HUES64 (cell line): Measurements from ENCODE around the gene TMEM213.
"Not testable (repeated sequence)": the region's sequence is repeated elsewhere in the genome, so short reads cannot be mapped to it uniquely, and the experiment has no call there.

Source experiments
- H3K27ac ChIP-seq: 2 replicates; pipeline ENCODE4 v1.7.0; 2013; ENCODE audit warnings: low read depth, low read length, inconsistent platforms
- H3K27me3 ChIP-seq: 2 replicates; pipeline ENCODE4 v1.6.1; 2013; ENCODE audit warnings: mild to moderate bottlenecking, low read length; ENCODE audit not compliant: insufficient read depth
- H3K36me3 ChIP-seq: 2 replicates; pipeline ENCODE4 v1.6.1; 2013; ENCODE audit warnings: mild to moderate bottlenecking, low read length; ENCODE audit not compliant: insufficient read depth
- H3K4me1 ChIP-seq: 2 replicates; pipeline ENCODE4 v1.6.1; 2013; ENCODE audit warnings: mild to moderate bottlenecking, low read length, moderate library complexity; ENCODE audit not compliant: insufficient read depth
- H3K4me3 ChIP-seq: 2 replicates; pipeline ENCODE4 v1.5.1; 2013; ENCODE audit warnings: mild to moderate bottlenecking, low read length, moderate library complexity
- H3K9ac ChIP-seq: 2 replicates; pipeline ENCODE4 v1.6.1; 2013; ENCODE audit warnings: mild to moderate bottlenecking, low read depth, low read length
- H3K9me3 ChIP-seq: 2 replicates; pipeline ENCODE4 v1.6.1; 2013; ENCODE audit warnings: low read depth, low read length; ENCODE audit not compliant: insufficient read depth
- WGBS: fragments of 150-250, 120-280 bp; methylation state at CpG from one replicate; pipeline ENCODE4 v1.1.7; 2013; ENCODE audit warnings: missing lambda C conversion rate; 5-methylcytosine and 5-hydroxymethylcytosine counted together

Gene TMEM213

DNA sequence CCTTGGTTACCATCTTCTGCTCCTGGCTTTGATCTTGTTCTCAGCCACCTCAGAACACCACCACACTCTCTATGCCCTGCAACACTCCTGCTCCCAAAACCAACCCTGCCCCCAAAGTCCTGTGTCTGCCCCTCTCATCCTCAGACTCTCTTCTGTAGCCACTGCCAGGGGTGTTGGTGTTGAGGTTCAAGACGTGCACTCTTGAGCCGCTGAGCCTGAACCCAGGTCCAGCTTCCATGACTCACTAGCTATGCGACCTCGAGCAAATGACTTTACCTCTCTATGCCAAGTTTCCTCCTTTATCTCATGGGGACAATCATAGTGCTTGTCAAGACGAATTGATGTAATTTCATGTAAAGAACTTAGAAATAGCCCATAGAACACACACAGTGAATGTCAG lies 1.0 kb downstream of the TMEM213 start:
- H3K4me1 ChIP-seq: peaks cover 9% of the 10 kb centered on the region
- 86% methylated on average over 5 of the region's 5 CpGs for WGBS
- H3K9ac ChIP-seq: no peak overlapping the region
- H3K4me3 ChIP-seq: no peak overlapping the region
- H3K27ac ChIP-seq: no peak overlapping the region
- peaks cover 7% of the 10 kb centered on the region; the same call in 1 of the 2 replicates for H3K27me3 ChIP-seq
- no peaks in the 10 kb centered on the region for H3K36me3 ChIP-seq
- no peaks in the 10 kb centered on the region for H3K9me3 ChIP-seq

DNA sequence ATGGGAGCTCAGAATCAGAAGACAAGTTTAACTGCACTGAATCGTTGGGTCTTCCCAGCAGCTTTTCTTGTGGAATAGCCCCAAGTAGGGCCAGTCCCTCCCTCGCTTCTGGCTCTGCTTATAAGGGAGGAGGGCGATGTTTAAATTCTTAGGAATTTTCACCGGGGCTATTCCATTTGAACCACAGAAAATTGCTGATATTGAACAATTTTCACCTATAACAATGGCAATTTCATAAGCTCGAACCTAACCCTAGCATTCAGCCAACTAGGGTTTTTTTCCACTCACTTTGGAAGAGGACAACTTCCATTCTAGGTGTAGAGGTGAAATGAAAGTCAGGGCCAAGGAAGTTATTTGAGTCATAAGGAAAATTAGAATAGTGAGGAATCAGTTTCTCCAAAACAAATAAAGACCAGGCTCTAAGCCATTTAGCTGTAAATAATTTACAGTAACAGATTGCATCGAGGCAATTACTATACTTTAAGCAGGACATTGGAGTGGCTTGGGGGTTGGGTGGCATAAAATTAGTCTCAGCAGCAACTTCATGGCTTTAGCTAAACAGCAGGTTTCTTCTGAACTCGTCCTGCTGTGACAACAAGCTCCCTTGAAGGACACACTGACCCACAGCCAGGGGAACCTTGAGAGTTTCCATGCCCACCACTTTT lies 1.7 kb downstream of the TMEM213 start:
- H3K4me3 ChIP-seq: no peak overlapping the region
- 96% methylated on average over 7 of the region's 7 CpGs for WGBS
- peaks cover 7% of the 10 kb centered on the region; the same call in 1 of the 2 replicates for H3K27me3 ChIP-seq
- H3K9ac ChIP-seq: no peak overlapping the region
- H3K36me3 ChIP-seq: no peaks in the 10 kb centered on the region
- H3K27ac ChIP-seq: no peak overlapping the region
- peaks cover 9% of the 10 kb centered on the region for H3K4me1 ChIP-seq
- no peaks in the 10 kb centered on the region for H3K9me3 ChIP-seq

DNA sequence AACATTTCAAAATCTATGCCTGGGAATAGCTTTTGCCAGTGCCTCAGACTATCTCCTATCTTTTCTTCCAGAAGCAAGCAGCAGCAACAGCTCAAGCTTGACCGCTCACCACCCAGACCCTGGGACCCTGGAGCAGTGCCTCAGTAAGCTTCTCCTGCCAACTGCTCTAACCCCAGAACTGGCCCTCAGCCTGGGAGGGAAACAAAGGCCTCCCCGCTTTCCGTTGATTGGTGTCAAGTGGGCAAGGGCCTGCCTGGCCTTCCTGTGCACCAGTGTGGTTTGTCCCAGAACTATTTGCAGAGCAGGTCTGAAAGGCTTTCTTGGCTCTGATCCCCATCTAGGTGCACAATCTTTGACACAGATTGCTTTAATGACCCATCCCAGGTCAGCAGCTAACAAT lies 3.5 kb downstream of the TMEM213 start:
- Histone ChIP-seq H3K36me3 (no peaks in the 10 kb centered on the region), H3K4me3 (no peak overlapping the region), H3K27ac (no peak overlapping the region), H3K9ac (no peak overlapping the region), H3K4me1 (peaks cover 9% of the 10 kb centered on the region), H3K27me3 (peaks cover 7% of the 10 kb centered on the region; the same call in 1 of the 2 replicates), H3K9me3 (no peaks in the 10 kb centered on the region)
- 98% methylated on average over 3 of the region's 3 CpGs for WGBS

DNA sequence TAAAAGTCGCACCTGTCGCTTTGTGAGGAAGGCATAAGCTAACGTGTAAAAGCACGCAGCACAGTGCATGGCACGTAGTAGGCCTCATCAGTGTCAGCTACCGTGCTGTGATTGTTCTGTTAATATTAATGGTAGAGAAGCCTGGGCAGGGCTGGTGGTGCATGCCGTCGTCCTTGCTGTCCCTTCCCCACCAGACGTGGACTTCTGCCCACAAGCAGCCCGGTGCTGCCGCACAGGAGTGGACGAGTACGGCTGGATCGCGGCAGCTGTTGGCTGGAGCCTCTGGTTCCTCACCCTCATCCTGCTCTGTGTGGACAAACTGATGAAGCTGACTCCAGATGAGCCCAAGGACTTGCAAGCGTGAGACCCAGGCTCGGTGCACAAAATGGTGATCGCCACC lies 4.9 kb downstream of the TMEM213 start:
- H3K4me1 ChIP-seq: peaks cover 7% of the 10 kb centered on the region
- H3K36me3 ChIP-seq: no peaks in the 10 kb centered on the region
- H3K4me3 ChIP-seq: no peak overlapping the region
- WGBS: 95% methylated on average over 18 of the region's 18 CpGs
- H3K9ac ChIP-seq: no peak overlapping the region
- no peaks in the 10 kb centered on the region for H3K9me3 ChIP-seq
- no peak overlapping the region for H3K27ac ChIP-seq
- H3K27me3 ChIP-seq: peaks cover 7% of the 10 kb centered on the region; the same call in 1 of the 2 replicates

DNA sequence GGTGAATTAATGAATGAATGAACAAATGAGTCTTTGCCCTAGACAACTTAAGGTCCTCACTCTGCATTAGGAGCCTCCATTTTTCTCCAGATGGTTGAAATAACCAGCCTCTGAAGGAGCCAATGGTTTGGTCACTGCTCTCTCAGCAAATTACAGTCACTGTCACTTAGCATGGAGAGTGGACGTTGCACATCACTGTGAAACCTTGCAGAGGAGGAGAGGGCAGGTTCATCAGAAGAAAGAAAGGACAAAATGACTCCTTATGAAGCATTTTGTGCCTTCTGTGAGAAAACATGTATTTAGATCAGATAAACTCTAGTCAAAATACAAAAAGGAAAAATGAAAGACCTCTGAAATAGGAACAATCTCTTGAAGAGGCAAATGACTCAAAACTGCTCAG lies 6.8 kb downstream of the TMEM213 start:
- Histone ChIP-seq H3K9ac (no peak overlapping the region), H3K27ac (no peak overlapping the region), H3K27me3 (no peaks in the 10 kb centered on the region), H3K36me3 (no peaks in the 10 kb centered on the region), H3K4me1 (no peaks in the 10 kb centered on the region), H3K4me3 (no peak overlapping the region), H3K9me3 (no peaks in the 10 kb centered on the region)
- 77% methylated on average over 1 of the region's 1 CpG for WGBS

DNA sequence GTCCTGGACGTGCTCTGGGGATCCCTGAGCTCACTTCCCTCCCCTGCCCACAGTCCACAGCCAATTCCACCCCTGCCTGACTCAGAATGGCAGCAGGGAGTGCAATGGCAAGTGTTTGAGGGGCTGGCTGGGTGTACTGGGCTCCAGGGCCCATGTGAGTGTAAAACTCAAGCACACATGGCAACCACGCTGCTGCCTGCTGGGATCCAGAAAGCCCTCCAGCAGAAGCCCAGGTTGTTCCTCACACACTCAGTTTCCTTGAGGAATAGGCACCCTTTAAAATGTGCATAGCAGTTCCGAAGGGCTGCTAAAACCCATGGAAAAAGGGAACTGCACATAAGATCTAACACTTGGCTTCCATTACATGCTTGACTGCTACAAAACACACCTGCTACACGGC lies 11.6 kb downstream of the TMEM213 start:
- Histone ChIP-seq H3K4me3 (no peak overlapping the region), H3K9ac (no peak overlapping the region), H3K36me3 (no peaks in the 10 kb centered on the region), H3K27ac (no peak overlapping the region), H3K4me1 (no peaks in the 10 kb centered on the region), H3K9me3 (no peaks in the 10 kb centered on the region), H3K27me3 (no peaks in the 10 kb centered on the region)
- WGBS: 86% methylated on average over 3 of the region's 4 CpGs

DNA sequence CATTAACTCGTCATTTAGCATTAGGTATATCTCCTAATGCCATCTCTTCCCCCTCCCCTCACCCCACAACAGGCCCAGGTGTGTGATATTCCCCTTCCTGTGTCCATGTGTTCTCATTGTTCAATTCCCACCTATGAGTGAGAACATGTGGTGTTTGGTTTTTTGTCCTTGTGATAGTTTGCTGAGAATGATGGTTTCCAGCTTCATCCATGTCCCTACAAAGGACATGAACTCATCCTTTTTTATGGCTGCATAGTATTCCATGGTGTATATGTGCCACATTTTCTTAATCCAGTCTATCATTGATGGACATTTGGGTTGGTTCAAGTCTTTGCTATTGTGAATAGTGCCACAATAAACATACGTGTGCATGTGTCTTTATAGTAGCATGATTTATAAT lies 13.5 kb downstream of the TMEM213 start:
- not testable (repeated sequence) for H3K27me3 ChIP-seq, H3K4me1 ChIP-seq, H3K27ac ChIP-seq, H3K4me3 ChIP-seq, H3K9me3 ChIP-seq, H3K9ac ChIP-seq, H3K36me3 ChIP-seq
- WGBS: 91% methylated on average over 1 of the region's 2 CpGs

DNA sequence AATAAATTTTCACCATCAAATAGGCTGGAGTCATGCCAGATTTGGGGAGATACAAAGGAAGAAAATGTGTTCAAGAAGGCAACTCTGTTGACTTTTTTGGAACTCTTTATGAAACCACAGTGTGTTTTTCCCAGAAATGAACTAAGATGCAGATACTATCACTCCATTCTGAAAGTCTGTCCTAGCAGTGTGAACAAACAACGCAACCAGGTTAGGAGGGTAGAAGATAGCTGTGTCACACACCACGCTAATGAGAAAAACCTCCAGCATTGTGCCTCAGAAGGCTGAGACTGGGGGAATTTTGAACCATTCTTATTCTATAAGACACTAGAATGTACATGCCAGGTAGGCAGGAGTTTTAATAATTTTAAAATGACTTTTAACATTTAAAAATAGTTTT lies 16.2 kb downstream of the TMEM213 start:
- Histone ChIP-seq H3K4me1 (no peaks in the 10 kb centered on the region), H3K27me3 (no peaks in the 10 kb centered on the region), H3K4me3 (no peak overlapping the region), H3K9me3 (no peaks in the 10 kb centered on the region), H3K27ac (no peak overlapping the region), H3K9ac (no peak overlapping the region), H3K36me3 (no peaks in the 10 kb centered on the region)
- 96% methylated on average over 2 of the region's 2 CpGs for WGBS

DNA sequence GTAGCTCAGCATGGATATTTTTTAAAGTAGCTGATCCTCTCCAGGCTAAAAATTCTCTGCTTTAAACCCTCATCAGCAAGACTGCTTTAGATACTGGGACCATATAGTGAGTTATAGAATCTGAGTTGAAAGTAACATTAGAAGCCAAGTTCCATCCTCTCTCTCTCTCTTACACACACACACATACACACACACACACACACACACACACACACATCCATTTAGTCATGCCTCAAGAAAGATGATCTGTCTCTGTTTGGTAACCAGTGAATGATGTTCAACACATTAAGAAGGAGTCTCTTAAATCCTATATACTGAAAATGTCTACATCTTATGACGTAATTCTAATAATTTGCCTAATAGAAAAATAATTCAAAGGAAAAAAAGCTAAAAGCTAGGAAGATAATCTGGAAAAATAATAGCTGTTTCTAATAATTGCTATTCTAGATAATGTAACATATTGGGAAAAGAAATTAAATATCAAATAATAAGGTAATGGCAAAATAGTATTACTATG lies 17.1 kb downstream of the TMEM213 start:
- no CpG with 5 or more reads among the region's 1 CpG for WGBS
- H3K9ac ChIP-seq: no peak overlapping the region
- H3K4me1 ChIP-seq: no peaks in the 10 kb centered on the region
- H3K27me3 ChIP-seq: no peaks in the 10 kb centered on the region
- H3K36me3 ChIP-seq: no peaks in the 10 kb centered on the region
- H3K4me3 ChIP-seq: no peak overlapping the region
- H3K9me3 ChIP-seq: no peaks in the 10 kb centered on the region
- H3K27ac ChIP-seq: no peak overlapping the region

DNA sequence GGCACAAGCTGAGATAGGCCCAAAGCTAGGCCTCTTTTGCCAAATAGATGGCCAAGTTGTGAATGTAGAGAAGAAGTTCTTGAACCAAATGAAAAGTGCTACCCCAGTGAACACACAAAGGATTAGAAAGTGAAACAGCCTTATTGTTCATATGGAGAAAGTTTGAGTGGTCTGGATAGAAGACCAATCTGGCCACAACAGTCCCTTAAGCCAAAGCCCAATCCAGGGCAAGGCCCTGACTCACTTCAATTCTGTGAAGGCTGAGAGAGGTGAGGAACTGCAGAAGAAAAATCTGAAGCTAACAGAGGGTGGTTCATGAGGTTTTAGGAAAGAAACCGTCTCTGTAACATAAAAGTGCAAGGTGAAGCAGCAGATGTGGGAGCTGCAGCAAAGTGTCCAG lies 18.9 kb downstream of the TMEM213 start:
- no peak overlapping the region for H3K9ac ChIP-seq
- H3K9me3 ChIP-seq: no peaks in the 10 kb centered on the region
- no peaks in the 10 kb centered on the region for H3K27me3 ChIP-seq
- no peak overlapping the region for H3K4me3 ChIP-seq
- H3K4me1 ChIP-seq: no peaks in the 10 kb centered on the region
- H3K36me3 ChIP-seq: no peaks in the 10 kb centered on the region
- 91% methylated on average over 1 of the region's 1 CpG for WGBS
- no peak overlapping the region for H3K27ac ChIP-seq

DNA sequence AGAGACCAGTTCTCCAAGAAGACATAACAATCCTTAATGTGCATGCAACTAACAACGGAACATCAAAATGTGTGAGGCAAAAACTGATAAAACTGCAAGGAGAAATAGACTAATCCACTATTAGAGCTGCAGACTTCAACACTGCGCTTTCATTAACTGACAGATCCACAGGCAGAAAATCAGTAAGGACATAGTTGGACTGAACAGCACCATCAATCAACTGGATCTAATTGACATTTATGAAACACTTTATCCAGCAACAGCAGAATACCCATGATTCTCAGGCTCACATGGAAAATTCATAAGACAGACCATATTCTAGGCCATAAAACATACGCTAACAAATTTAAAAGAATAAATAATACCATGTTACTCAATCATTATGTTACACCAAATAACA lies 21.8 kb downstream of the TMEM213 start:
- H3K4me1 ChIP-seq: peaks cover 4% of the 10 kb centered on the region; the same call in 1 of the 2 replicates
- no peaks in the 10 kb centered on the region for H3K27me3 ChIP-seq
- H3K9me3 ChIP-seq: no peaks in the 10 kb centered on the region
- H3K9ac ChIP-seq: no peak overlapping the region
- H3K27ac ChIP-seq: no peak overlapping the region
- 97% methylated on average over 3 of the region's 3 CpGs for WGBS
- H3K36me3 ChIP-seq: no peaks in the 10 kb centered on the region
- no peak overlapping the region for H3K4me3 ChIP-seq

DNA sequence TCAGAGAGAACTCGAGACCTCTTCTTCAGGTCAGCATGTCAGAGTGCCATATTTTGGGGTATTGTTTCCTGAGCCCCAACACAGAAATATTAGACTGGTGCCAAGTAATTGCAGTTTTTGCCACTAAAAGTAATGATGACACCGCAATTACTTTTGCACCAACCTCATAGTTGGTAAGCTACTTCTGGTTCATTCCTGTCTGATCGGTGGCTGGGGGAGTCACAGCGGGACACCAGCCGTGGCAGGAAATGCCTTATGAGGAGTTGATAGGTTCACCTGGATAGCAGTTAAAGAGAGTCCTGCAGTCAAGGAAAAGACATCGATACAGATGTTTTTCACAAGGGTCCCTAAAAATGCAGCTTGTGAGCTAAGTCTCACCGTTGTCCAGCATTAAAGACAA lies 24.1 kb downstream of the TMEM213 start:
- Histone ChIP-seq H3K9me3 (no peaks in the 10 kb centered on the region), H3K4me3 (no peak overlapping the region), H3K27ac (no peak overlapping the region), H3K4me1 (peaks cover 4% of the 10 kb centered on the region; the same call in 1 of the 2 replicates), H3K27me3 (no peaks in the 10 kb centered on the region), H3K36me3 (no peaks in the 10 kb centered on the region), H3K9ac (no peak overlapping the region)
- 85% methylated on average over 7 of the region's 7 CpGs for WGBS
